PC-3 (cell line): ENCODE results near the gene AFF2. TPM values are rescaled to one million over a fixed set of nuclear protein-coding genes. Genes with fewer than 3 reads are reported as not detected.

Experiments used
- ATAC-seq: fragments of 200-7000 bp; cut with Tn5 transposase; 2 replicates; pipeline ENCODE4 v1.9.1; 2020; ENCODE audit warnings: mild to moderate bottlenecking, moderate library complexity
- BruUV-seq: library from RNA; stranded (reverse); fragments of 400-500 nt; replicated peaks from 2 replicates; lab custom pipeline; 2021; lab: Mats Ljungman, UMichigan
- CTCF ChIA-PET: fragments of 300-600 bp; sonication (Branson Sonifier 250); formaldehyde crosslinking; loops from one replicate; lab custom pipeline; 2022; ENCODE audit warnings: antibody characterized with exemption; lab: Charles Lee
- POLR2A ChIA-PET: fragments of 300-600 bp; sonication (Branson Sonifier 250); formaldehyde crosslinking; loops from one replicate; lab custom pipeline; 2022; ENCODE audit warnings: antibody characterized with exemption; ENCODE audit not compliant: unreplicated experiment; lab: Charles Lee
- DNase-seq: peaks from one replicate; pipeline ENCODE4 v3.0.0-alpha.2; 2015
- H2AFZ ChIP-seq: fragments of 300-600 bp; sonication (generic); 2 replicates; pipeline ENCODE4 v1.6.0; 2016; ENCODE audit warnings: antibody characterized with exemption, low read length
- H3F3A ChIP-seq: fragments of 300-600 bp; sonication (generic); one replicate; pipeline ENCODE4 v1.6.0; 2017; ENCODE audit warnings: antibody characterized with exemption, low read length, control low read depth, mild to moderate bottlenecking; ENCODE audit not compliant: unreplicated experiment
- H3K27ac ChIP-seq: fragments of 300-600 bp; sonication (generic); 2 replicates; pipeline ENCODE4 v1.5.1; 2016; ENCODE audit warnings: mild to moderate bottlenecking, low read length
- H3K27me3 ChIP-seq: fragments of 300-600 bp; sonication (generic); 2 replicates; pipeline ENCODE4 v1.6.1; 2016; ENCODE audit warnings: low read length, mixed read lengths
- H3K36me3 ChIP-seq: fragments of 300-600 bp; sonication (generic); 2 replicates; pipeline ENCODE4 v1.6.1; 2016; ENCODE audit warnings: low read depth, mixed run types, low read length, mixed read lengths
- H3K4me1 ChIP-seq: fragments of 300-600 bp; sonication (generic); 2 replicates; pipeline ENCODE4 v1.5.1; 2016; ENCODE audit warnings: low read length; ENCODE audit not compliant: insufficient read depth
- H3K4me2 ChIP-seq: fragments of 300-600 bp; sonication (generic); 2 replicates; pipeline ENCODE4 v1.6.0; 2016; ENCODE audit warnings: low read length
- H3K4me3 ChIP-seq: fragments of 300-600 bp; sonication (generic); 2 replicates; pipeline ENCODE4 v1.5.1; 2016; ENCODE audit warnings: mild to moderate bottlenecking, low read length, mixed read lengths
- H3K79me2 ChIP-seq: fragments of 300-600 bp; sonication (generic); 2 replicates; pipeline ENCODE4 v1.6.1; 2017; ENCODE audit warnings: low read length, mixed read lengths
- H3K9ac ChIP-seq: fragments of 300-600 bp; sonication (generic); 2 replicates; pipeline ENCODE4 v1.6.0; 2016; ENCODE audit warnings: mild to moderate bottlenecking, low read length
- H3K9me2 ChIP-seq: fragments of 300-600 bp; sonication (generic); replicated peaks from 2 replicates; pipeline ENCODE4 v1.6.1; 2016; ENCODE audit warnings: mixed run types, low read length, mixed read lengths
- H3K9me3 ChIP-seq: fragments of 300-600 bp; sonication (generic); 2 replicates; pipeline ENCODE4 v1.6.1; 2016; ENCODE audit warnings: low read length, mixed read lengths
- H4K20me1 ChIP-seq: fragments of 300-600 bp; sonication (generic); 2 replicates; pipeline ENCODE4 v1.6.1; 2016; ENCODE audit warnings: low read length, mixed read lengths
- EZH2 ChIP-seq: fragments of 300-600 bp; sonication (generic); IDR thresholded peaks from one replicate; pipeline ENCODE4 v1.6.1; 2017; ENCODE audit warnings: antibody characterized with exemption, mild to moderate bottlenecking, low read length; ENCODE audit not compliant: unreplicated experiment
- EZH2phosphoT487 ChIP-seq: fragments of 300-600 bp; sonication (generic); IDR thresholded peaks from 2 replicates; pipeline ENCODE4 v1.6.1; 2018; ENCODE audit warnings: mild to moderate bottlenecking, antibody characterized with exemption, low read length, borderline replicate concordance
- intact Hi-C: fragments of 100-400 bp; cut with micrococcal nuclease; formaldehyde crosslinking; loops from 2 replicates; pipeline ENCODE4 v1.9.0; 2023
- total RNA-seq: library from RNA; depleted of rRNA; stranded (reverse); fragments of >200 nt; gene quantifications from 2 replicates; pipeline ENCODE4 v1.2.3, GENCODE V29; 2014
- TF ChIP-seq, protein P1 (sequence below): fragments of 300-600 bp; sonication (generic); conservative IDR thresholded peaks from 2 replicates; pipeline ENCODE4 v1.5.1; 2017; ENCODE audit warnings: antibody characterized with exemption, low read depth, mild to moderate bottlenecking, low read length

AFF2 gene
- total RNA-seq, 1 experiment from 2014 or later: not detected

DNA sequence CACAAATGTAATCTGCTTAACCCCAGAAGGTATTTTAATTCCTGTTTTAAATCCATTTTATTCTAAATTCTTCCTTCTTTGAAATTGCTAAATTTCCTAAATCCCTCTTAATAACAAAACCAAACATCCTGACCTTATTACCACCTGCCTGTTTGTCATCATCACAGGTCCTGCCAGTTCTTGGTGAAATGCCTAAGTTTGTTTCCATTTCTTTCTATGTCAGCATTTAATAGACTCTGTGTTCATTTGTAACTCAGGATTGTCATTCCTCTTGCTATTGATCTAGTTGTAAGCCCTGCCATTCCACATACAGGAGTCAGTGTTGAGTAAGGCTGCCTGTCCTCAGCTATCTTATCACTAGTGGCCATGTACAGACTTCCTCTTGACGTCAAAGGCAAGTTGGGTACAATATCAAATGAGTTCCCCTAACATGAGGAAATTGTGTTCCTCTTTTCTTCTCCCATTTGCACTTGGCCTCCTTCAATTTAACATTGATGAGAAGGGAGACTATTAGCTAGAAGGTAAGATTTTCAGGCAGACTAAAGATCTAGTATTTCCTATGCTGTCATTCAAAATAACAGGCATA lies 440.1 kb downstream of the AFF2 start:
- Histone ChIP-seq H3K4me3 (no peak overlapping the region), H3K9me3 (no peaks in the 10 kb centered on the region), H4K20me1 (no peaks in the 10 kb centered on the region), H3F3A (no peaks in the 10 kb centered on the region), H3K27ac (no peak overlapping the region), H3K27me3 (no peaks in the 10 kb centered on the region), H3K9ac (no peak overlapping the region), H3K4me2 (no peak overlapping the region), H3K4me1 (no peaks in the 10 kb centered on the region), H3K79me2 (no peaks in the 10 kb centered on the region), H2AFZ (no peak overlapping the region), H3K36me3 (no peaks in the 10 kb centered on the region), H3K9me2 (no peaks in the 10 kb centered on the region)
- ATAC-seq (no peak), DNase-seq (no peak)
- CTCF ChIA-PET: no interaction called here
- TF ChIP-seq EZH2 (no peak), EZH2phosphoT487 (no peak)
- TF ChIP-seq, protein P1, sequence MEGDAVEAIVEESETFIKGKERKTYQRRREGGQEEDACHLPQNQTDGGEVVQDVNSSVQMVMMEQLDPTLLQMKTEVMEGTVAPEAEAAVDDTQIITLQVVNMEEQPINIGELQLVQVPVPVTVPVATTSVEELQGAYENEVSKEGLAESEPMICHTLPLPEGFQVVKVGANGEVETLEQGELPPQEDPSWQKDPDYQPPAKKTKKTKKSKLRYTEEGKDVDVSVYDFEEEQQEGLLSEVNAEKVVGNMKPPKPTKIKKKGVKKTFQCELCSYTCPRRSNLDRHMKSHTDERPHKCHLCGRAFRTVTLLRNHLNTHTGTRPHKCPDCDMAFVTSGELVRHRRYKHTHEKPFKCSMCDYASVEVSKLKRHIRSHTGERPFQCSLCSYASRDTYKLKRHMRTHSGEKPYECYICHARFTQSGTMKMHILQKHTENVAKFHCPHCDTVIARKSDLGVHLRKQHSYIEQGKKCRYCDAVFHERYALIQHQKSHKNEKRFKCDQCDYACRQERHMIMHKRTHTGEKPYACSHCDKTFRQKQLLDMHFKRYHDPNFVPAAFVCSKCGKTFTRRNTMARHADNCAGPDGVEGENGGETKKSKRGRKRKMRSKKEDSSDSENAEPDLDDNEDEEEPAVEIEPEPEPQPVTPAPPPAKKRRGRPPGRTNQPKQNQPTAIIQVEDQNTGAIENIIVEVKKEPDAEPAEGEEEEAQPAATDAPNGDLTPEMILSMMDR: no peak
- BruUV-seq: no TSS peak
- intact Hi-C loops: no loop called here
- POLR2A ChIA-PET: no interaction called here

DNA sequence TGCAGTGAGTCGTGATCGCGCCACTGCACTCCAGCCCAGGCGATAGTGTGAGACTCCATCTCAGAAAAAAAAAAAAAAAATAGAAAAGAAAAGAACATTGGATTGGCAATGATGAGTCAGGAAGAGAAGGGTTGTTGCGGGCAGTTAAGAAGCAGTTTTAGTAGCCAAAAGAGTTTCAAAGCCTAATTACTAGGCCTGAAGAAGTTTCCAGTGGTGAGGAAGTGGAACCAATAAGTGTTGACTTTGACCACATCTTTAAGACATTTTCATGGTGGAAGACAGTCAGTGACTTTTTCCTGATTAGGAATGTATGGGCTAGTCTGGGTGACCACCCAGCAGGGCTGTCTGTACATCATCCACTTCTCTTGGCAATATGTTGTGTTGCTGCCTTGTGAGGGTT lies 442.3 kb downstream of the AFF2 start:
- Histone ChIP-seq H4K20me1 (no peaks in the 10 kb centered on the region), H3K79me2 (no peaks in the 10 kb centered on the region), H3K4me1 (no peaks in the 10 kb centered on the region), H3K9me3 (no peaks in the 10 kb centered on the region), H3F3A (no peaks in the 10 kb centered on the region), H3K27me3 (no peaks in the 10 kb centered on the region), H3K9ac (no peak overlapping the region), H3K4me2 (no peak overlapping the region), H3K36me3 (no peaks in the 10 kb centered on the region), H3K9me2 (no peaks in the 10 kb centered on the region), H2AFZ (no peak overlapping the region), H3K27ac (no peak overlapping the region), H3K4me3 (no peak overlapping the region)
- TF ChIP-seq, protein P1: no peak
- TF ChIP-seq EZH2 (no peak), EZH2phosphoT487 (no peak)
- no TSS peak for BruUV-seq
- ChIA-PET POLR2A (no interaction called here), CTCF (no interaction called here)
- DNase-seq (no peak), ATAC-seq (no peak)
- intact Hi-C loops: no loop called here

DNA sequence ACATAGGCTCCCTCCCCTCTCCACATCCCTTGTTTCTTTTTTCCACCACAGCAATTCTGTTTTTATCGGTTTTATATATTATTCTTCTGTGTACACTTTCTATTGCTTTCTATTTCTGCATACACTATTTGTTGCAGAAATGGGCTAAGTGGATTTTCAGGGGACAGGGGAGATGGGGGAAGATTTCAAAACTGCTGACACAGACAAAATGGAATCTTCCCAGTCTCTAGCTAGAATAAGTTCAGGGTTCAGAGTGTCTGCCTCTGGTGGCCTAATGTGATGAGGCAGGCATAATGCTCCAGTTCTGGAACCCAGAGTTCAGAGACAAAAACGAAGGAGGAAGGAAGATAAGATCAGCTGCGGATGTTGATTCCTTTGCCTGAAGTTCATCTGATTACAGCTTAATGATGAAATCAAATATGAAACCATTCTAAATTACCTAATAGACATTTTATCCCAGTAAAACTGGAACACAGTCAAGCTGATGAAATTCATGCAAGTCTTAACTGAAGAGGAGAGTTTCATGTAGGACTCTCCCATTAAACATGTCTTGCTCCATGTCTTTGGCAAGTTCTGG lies 447.1 kb downstream of the AFF2 start:
- Histone ChIP-seq H3K79me2 (no peaks in the 10 kb centered on the region), H3K9me2 (no peaks in the 10 kb centered on the region), H3K27ac (no peak overlapping the region), H3K4me3 (no peak overlapping the region), H3K4me2 (no peak overlapping the region), H3F3A (no peaks in the 10 kb centered on the region), H3K36me3 (no peaks in the 10 kb centered on the region), H2AFZ (no peak overlapping the region), H3K9me3 (no peaks in the 10 kb centered on the region), H3K4me1 (no peaks in the 10 kb centered on the region), H3K9ac (no peak overlapping the region), H4K20me1 (no peaks in the 10 kb centered on the region), H3K27me3 (no peaks in the 10 kb centered on the region)
- POLR2A ChIA-PET: no interaction called here
- intact Hi-C loops: no loop called here
- TF ChIP-seq, protein P1: no peak
- no peak for TF ChIP-seq EZH2phosphoT487
- no peak for TF ChIP-seq EZH2
- ATAC-seq (no peak), DNase-seq (no peak)
- CTCF ChIA-PET: no interaction called here
- no TSS peak for BruUV-seq
